ENCODE results near the gene SLC8A3. TPM values are rescaled to one million over a fixed set of nuclear protein-coding genes. Genes with fewer than 3 reads are reported as not detected.

SLC8A3 gene
- total RNA-seq, 1 donor from 2014 or later: 0.06 TPM

GRCh38 chr14:70005281-70005805 lies 183.4 kb downstream of the SLC8A3 start:
- no peak for DNase-seq (ENCODE audit: extremely low read depth, low read depth, low spot score)

GRCh38 chr14:70004791-70005190 lies 184.0 kb downstream of the SLC8A3 start:
- DNase-seq (ENCODE audit: extremely low read depth, low read depth, low spot score): no peak

- no peak for DNase-seq (ENCODE audit: extremely low read depth, low read depth, low spot score)
These were observed 186.0 kb downstream of the SLC8A3 start for GRCh38 chr14:70002589-70003346.

- no peak for DNase-seq (ENCODE audit: extremely low read depth, low read depth, low spot score)
These were observed 188.2 kb downstream of the SLC8A3 start for GRCh38 chr14:70000601-70001000.

- DNase-seq (ENCODE audit: extremely low read depth, low read depth, low spot score): peak; percentile 16
These were observed 189.5 kb downstream of the SLC8A3 start for GRCh38 chr14:69999261-69999674.

GRCh38 chr14:69997849-69998248 lies 190.9 kb downstream of the SLC8A3 start:
- DNase-seq (ENCODE audit: extremely low read depth, low read depth, low spot score): no peak

- no peak for DNase-seq (ENCODE audit: extremely low read depth, low read depth, low spot score)
These were observed 192.5 kb downstream of the SLC8A3 start for GRCh38 chr14:69996216-69996615.

Other genes with a start within 250 kb of the SLC8A3 start
- 30.4 and 34.0 TPM in 2 replicates for gene COX16, start 170.7 kb upstream of the SLC8A3 start, total RNA-seq
- gene SYNJ2BP, start 228.1 kb upstream of the SLC8A3 start, total RNA-seq: 23.5 and 24.7 TPM in 2 replicates